PFSK-1 (cell line): ENCODE results near the gene HOXB3.

ENCODE experiments used
- POLR2AphosphoS5 ChIP-seq: IDR thresholded peaks from 2 replicates; pipeline ENCODE4 v1.6.1; 2012; ENCODE audit warnings: low read depth, mild to moderate bottlenecking, control low read depth, low read length, moderate library complexity
- REST ChIP-seq, 2 experiments: IDR thresholded peaks; 2 replicates each; pipeline versions ENCODE4 v1.6.1 to v1.8.0; 2011 to 2012; ENCODE audit warnings: low read depth in 2 of 2, low read length in 2 of 2, control low read depth in 1 of 2, inconsistent platforms in 1 of 2, mild to moderate bottlenecking in 1 of 2, moderate library complexity in 1 of 2; ENCODE audit not compliant: insufficient read depth in 1 of 2
- SIN3A ChIP-seq: IDR thresholded peaks from 2 replicates; pipeline ENCODE4 v1.6.1; 2012; ENCODE audit warnings: mild to moderate bottlenecking, low read length, moderate library complexity, borderline replicate concordance; ENCODE audit not compliant: insufficient read depth
- TAF1 ChIP-seq: IDR thresholded peaks from 2 replicates; pipeline ENCODE4 v1.6.1; 2012; ENCODE audit warnings: low read length, control low read depth, borderline replicate concordance; ENCODE audit not compliant: insufficient read depth

- no peak for TF ChIP-seq TAF1
- TF ChIP-seq REST (IDR thresholded peaks at IDR 0.05; ENCODE audit: insufficient read depth in 1 of 2, low read depth in 2 of 2, low read length in 2 of 2) = no peak
- no peak for TF ChIP-seq POLR2AphosphoS5
- no peak for TF ChIP-seq SIN3A
Observed at GRCh38 chr17:48626245-48627117, 36.4 kb upstream of the HOXB3 start, which contains the start of gene HOXB9.
